ENCODE results near the gene RBFA.

DNA sequence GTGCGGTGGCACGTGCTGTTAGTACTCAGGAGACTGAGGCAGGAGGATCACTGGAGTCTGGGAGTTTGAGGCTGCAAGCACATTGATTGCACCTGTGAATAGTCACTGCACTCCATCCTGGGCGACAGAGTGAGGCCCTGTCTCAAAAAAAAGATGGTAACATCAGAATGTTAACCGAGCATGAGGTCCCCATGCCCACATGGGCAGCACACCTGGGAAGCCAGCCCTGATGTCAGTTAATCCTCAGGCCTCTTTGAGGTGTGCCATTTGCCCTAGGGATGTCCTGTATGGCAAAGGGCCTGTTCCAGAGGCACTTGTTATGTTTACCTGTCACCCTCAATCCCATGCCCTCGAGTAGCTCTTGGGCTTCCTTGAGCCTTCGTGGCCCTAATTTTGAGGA is 16.6 kb downstream of the RBFA start:
- TF ChIP-seq JUND (IDR thresholded peaks at IDR 0.05) (no peak), POLR2AphosphoS5 (IDR thresholded peaks at IDR 0.05; ENCODE audit: low read depth, low read length) (no peak), POLR2A (IDR thresholded peaks at IDR 0.05; ENCODE audit: borderline replicate concordance, extremely low read depth, insufficient read depth, insufficient read length) (no peak), YY1 (IDR thresholded peaks at IDR 0.05; ENCODE audit: extremely low read depth, insufficient replicate concordance, low read depth, low read length) (no peak)
- TF ChIP-seq, protein P1, sequence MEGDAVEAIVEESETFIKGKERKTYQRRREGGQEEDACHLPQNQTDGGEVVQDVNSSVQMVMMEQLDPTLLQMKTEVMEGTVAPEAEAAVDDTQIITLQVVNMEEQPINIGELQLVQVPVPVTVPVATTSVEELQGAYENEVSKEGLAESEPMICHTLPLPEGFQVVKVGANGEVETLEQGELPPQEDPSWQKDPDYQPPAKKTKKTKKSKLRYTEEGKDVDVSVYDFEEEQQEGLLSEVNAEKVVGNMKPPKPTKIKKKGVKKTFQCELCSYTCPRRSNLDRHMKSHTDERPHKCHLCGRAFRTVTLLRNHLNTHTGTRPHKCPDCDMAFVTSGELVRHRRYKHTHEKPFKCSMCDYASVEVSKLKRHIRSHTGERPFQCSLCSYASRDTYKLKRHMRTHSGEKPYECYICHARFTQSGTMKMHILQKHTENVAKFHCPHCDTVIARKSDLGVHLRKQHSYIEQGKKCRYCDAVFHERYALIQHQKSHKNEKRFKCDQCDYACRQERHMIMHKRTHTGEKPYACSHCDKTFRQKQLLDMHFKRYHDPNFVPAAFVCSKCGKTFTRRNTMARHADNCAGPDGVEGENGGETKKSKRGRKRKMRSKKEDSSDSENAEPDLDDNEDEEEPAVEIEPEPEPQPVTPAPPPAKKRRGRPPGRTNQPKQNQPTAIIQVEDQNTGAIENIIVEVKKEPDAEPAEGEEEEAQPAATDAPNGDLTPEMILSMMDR (IDR thresholded peaks at IDR 0.05 in 2 of 3, conservative IDR thresholded peaks at IDR 0.05 in 1 of 3; ENCODE audit: borderline replicate concordance in 1 of 3, insufficient read depth in 1 of 3, low read depth in 2 of 3, low read length in 2 of 3) = no peak
- TF ChIP-seq, protein P2, sequence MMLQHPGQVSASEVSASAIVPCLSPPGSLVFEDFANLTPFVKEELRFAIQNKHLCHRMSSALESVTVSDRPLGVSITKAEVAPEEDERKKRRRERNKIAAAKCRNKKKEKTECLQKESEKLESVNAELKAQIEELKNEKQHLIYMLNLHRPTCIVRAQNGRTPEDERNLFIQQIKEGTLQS (IDR thresholded peaks at IDR 0.05) = no peak

All from HCT116 (cell line).